Activated CD8-positive, alpha-beta T cell treated with anti-CD3 and anti-CD28 coated beads, Interleukin-2, amount 10 ng/mL, durations not matched to agents 7 days and 5 days (primary cell): ENCODE results near the gene SYNE1. TPM values are rescaled to one million over a fixed set of nuclear protein-coding genes. Genes with fewer than 3 reads are reported as not detected.

ENCODE experiments used
- ATAC-seq: fragments of 150-1000 bp; cut with Tn5 transposase; one replicate; pipeline ENCODE4 v1.10.0; 2021; ENCODE audit warnings: moderate library complexity
- CTCF ChIA-PET: fragments of 350-600 bp; sonication (Branson Sonifier 250); formaldehyde crosslinking; loops from one replicate; lab custom pipeline; 2021; ENCODE audit warnings: antibody characterized with exemption; lab: Charles Lee
- POLR2A ChIA-PET: fragments of 350-600 bp; sonication (Branson Sonifier 250); formaldehyde crosslinking; loops from one replicate; lab custom pipeline; 2021; ENCODE audit warnings: antibody characterized with exemption; lab: Charles Lee
- DNase-seq: peaks from one replicate; pipeline ENCODE4 v3.0.0-alpha.2; 2020
- H3K27ac Mint-ChIP-seq: one replicate; pipeline ENCODE4 v1.8.0; 2021; ENCODE audit warnings: mild to moderate bottlenecking, mixed read lengths
- H3K27me3 Mint-ChIP-seq: one replicate; pipeline ENCODE4 v1.8.0; 2021; ENCODE audit warnings: low read depth, mixed read lengths
- H3K36me3 Mint-ChIP-seq: one replicate; pipeline ENCODE4 v1.8.0; 2021; ENCODE audit warnings: low read depth, mixed read lengths
- H3K4me1 Mint-ChIP-seq: one replicate; pipeline ENCODE4 v1.8.0; 2021; ENCODE audit warnings: low read depth, mixed read lengths
- H3K4me3 Mint-ChIP-seq: one replicate; pipeline ENCODE4 v1.8.0; 2021; ENCODE audit warnings: mild to moderate bottlenecking, mixed read lengths
- H3K9me3 Mint-ChIP-seq: one replicate; pipeline ENCODE4 v1.8.0; 2022; ENCODE audit warnings: mixed read lengths; ENCODE audit not compliant: insufficient read depth
- total RNA-seq, 2 experiments: library from RNA; stranded (reverse); gene quantifications; one replicate each; pipeline ENCODE4 v1.2.3, GENCODE V29; 2021

Gene SYNE1
- total RNA-seq, 2 experiments from 2014 or later: 57.0 to 63.8 TPM

DNA sequence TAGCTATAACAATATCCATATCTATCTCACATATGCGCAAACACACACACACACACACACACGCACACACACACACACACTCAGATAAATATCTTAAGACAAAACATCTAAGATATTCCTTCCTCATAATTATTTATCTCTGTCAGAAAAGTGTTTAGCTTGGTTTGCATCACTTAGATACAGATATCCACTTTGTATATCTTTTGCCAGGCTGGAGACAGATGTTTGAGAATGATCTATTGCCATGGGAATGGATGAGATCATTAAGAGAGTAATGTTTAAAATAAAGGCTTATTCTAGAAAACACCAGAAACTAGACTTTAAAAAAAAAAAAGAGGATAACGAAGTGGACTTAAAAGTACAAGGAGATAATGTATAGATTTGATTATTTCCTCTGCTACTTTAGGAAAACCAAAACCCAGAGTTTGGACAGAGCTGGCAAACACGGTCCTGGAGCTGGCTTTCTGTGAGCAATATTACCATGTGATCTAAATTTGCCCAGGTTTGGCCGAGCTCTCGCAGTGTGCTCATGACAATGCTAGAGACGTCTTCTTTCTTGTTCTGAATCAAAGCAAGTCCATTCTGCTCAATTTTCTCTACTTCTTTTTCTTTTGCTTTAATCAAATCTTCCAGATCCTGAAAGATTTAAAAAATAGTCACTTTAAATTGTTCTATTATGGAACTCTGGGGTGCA, 411.8 kb downstream of the SYNE1 start:
- POLR2A ChIA-PET: no interaction called here
- no peak overlapping the region for H3K4me3 Mint-ChIP-seq
- ATAC-seq: no peak

DNA sequence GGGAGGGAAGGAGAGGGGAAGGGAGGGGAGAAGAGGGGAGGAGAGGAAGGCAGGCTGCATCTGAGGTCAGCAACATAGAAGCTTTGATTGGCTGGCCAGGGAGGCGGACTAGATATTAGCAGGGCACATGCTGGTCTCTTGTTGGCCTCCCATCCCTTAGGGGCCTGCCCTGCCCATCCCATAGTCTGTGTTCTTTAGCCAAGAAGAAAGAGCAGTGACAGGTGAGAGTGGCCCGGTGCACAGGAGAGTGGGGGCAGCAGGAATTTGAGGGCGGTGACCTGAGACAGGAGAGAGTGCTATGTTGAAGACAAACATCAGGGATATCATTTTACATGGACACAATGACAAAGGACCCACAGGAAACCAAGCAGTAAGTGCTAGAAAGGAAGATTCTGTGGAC, 413.5 kb downstream of the SYNE1 start:
- ChIA-PET CTCF (no interaction called here), POLR2A (no interaction called here)
- no peaks in the 10 kb centered on the region for H3K4me1 Mint-ChIP-seq
- DNase-seq (no peak), ATAC-seq (no peak)
- H3K27ac Mint-ChIP-seq: no peak overlapping the region
- H3K4me3 Mint-ChIP-seq: no peak overlapping the region
- no peaks in the 10 kb centered on the region for H3K27me3 Mint-ChIP-seq
- H3K9me3 Mint-ChIP-seq: peaks cover 14% of the 10 kb centered on the region
- H3K36me3 Mint-ChIP-seq: peaks cover 64% of the 10 kb centered on the region

More for the DNA sequence above, 411.8 kb downstream of the SYNE1 start:
- CTCF ChIA-PET: interaction anchor here (0.8 to 1.6 kb wide), 4 partner anchors 19 to 113 kb away, joined by 3 read pairs; no protein-coding TSS in a partner anchor
- peaks cover 14% of the 10 kb centered on the region for H3K9me3 Mint-ChIP-seq
- H3K27me3 Mint-ChIP-seq: no peaks in the 10 kb centered on the region
- H3K36me3 Mint-ChIP-seq: peaks cover 58% of the 10 kb centered on the region
- H3K27ac Mint-ChIP-seq: no peak overlapping the region
- no peaks in the 10 kb centered on the region for H3K4me1 Mint-ChIP-seq
- no peak for DNase-seq

DNA sequence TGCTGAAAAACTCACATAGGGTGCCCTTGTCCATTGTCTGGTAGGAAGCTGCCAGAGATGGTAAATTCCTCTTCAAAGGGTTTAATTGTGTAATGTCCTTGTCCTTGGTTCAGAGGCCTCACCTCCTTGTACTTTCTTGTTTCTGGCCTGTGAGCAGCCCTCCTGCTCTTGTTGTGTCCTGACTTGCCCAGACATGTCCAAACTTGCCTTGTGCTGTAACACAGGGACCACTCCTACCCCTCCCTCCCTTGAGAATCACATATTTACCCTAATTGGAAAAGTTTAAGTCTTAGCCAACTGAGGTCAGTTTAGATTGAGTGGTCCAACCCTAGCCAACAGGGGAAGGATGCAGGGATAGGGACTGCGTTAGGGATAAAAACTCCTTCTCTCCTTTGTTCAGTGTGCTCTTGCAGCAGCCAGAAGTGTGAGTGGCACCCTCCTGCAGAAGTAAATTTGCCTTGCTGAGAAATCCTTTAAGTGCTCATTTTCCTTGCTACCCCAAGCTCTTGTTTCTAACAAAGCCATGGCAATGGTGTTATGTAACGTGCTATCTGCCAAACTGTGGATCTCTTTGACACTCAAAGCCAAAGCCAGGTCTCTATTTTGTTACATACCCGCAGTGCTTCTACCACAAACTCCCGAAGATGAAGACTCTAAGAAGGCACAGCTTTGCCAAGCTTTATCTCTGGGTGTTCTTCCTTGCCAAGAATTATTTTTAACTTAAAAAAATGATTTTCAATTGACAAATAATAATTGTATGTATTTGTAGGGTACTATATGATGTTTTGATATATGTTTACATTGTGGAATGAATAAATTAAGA, 415.1 kb downstream of the SYNE1 start:
- H3K4me1 Mint-ChIP-seq: no peaks in the 10 kb centered on the region
- peaks cover 14% of the 10 kb centered on the region for H3K9me3 Mint-ChIP-seq
- no peak overlapping the region for H3K4me3 Mint-ChIP-seq
- no peak for ATAC-seq
- CTCF ChIA-PET: no interaction called here
- POLR2A ChIA-PET: no interaction called here
- H3K27ac Mint-ChIP-seq: no peak overlapping the region
- no peaks in the 10 kb centered on the region for H3K27me3 Mint-ChIP-seq
- H3K36me3 Mint-ChIP-seq: peaks cover 67% of the 10 kb centered on the region
- DNase-seq: no peak

DNA sequence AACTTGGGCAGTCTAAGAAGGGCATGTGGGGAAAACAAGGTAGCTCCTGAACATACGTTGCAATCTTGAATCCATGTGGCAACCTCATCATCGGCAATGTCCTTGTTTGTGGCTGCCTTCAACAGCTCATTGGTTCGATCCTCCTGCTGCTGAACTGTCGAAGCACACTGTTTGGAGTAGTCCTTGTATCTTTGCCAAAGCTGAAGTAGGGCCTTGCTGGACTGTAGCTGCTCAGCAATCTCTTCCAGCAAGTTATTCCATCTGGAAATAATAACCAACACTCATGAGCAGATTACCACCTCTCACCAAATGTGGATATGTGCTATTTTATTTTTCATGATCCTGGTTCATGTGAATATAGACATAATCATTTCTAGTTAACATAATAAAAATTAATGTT, 416.4 kb downstream of the SYNE1 start:
- Mint-ChIP-seq H3K9me3 (peaks cover 14% of the 10 kb centered on the region), H3K27ac (no peak overlapping the region), H3K4me3 (no peak overlapping the region), H3K4me1 (no peaks in the 10 kb centered on the region), H3K27me3 (no peaks in the 10 kb centered on the region), H3K36me3 (peaks cover 69% of the 10 kb centered on the region)
- ChIA-PET CTCF (interaction anchor here (0.5 to 1.2 kb wide), 3 partner anchors 11 to 1263 kb away, joined by 3 to 4 read pairs (median 3); no protein-coding TSS in a partner anchor), POLR2A (no interaction called here)
- DNase-seq (no peak), ATAC-seq (no peak)

DNA sequence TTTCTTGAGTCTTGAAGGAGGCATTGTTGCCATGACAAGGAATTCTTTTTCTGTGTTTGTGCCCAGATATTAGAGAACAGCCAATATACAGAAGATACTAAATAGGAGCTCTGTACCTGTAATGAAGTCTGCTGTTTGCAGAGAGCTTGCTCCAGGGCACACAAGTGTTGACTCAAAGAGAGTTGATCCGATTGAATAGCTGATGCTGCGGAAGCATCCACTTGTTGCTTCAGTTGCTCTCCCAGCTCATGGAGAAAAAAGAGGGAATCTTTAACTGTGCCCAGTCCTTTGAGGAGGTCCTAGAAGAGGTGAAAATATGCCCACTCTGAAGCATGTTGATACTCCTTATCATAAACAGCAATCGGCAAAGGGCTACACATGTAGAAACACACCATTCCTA, 418.3 kb downstream of the SYNE1 start:
- Mint-ChIP-seq H3K4me1 (no peaks in the 10 kb centered on the region), H3K27ac (no peak overlapping the region), H3K36me3 (peaks cover 57% of the 10 kb centered on the region), H3K4me3 (no peak overlapping the region), H3K9me3 (peaks cover 14% of the 10 kb centered on the region), H3K27me3 (no peaks in the 10 kb centered on the region)
- ChIA-PET CTCF (interaction anchor here (1.6 kb wide), 1 partner anchor 13 kb away, joined by 3 read pairs; no protein-coding TSS in a partner anchor), POLR2A (no interaction called here)
- no peak for DNase-seq
- ATAC-seq: no peak

DNA sequence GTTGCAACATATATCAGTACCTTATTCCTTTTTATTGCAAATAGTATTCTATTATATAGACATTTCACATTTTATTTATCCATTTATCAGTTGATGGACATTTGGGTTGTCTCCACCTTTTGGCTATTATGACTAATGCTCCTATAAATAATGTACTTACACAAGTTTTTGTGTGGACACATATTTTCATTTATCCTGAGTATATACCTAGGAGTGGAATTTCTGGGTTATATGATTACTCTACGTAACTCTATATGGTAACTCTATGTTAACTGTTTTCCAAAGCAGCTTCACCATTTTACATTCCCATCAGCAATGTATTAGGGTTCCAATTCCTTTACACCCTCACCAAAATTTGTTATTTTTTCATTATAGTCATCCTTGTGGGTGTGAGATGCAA, 424.7 kb downstream of the SYNE1 start:
- no peak overlapping the region for H3K4me3 Mint-ChIP-seq
- H3K27me3 Mint-ChIP-seq: no peaks in the 10 kb centered on the region
- DNase-seq (no peak), ATAC-seq (no peak)
- POLR2A ChIA-PET: no interaction called here
- peaks cover 29% of the 10 kb centered on the region for H3K36me3 Mint-ChIP-seq
- no peaks in the 10 kb centered on the region for H3K4me1 Mint-ChIP-seq
- no peak overlapping the region for H3K27ac Mint-ChIP-seq
- H3K9me3 Mint-ChIP-seq: no peaks in the 10 kb centered on the region
- CTCF ChIA-PET: no interaction called here

DNA sequence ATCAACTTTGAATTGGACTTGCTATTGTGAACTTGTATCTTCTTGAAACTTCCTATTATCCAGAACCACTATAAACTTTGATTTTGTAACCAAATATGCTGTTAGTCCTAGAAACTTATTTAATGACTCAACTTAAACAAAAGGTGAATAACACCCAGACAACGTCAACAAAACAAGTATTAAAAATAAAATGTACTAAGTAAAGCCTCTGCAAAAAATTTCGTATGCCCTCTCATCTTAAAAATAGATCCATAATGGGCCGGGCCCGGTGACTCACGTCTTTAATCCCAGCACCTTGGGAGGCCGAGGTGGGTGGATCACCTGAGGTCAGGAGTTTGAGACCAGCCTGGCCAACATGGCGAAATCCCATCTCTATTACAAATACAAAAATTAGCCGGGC, 428.0 kb downstream of the SYNE1 start:
- no peaks in the 10 kb centered on the region for H3K9me3 Mint-ChIP-seq
- H3K36me3 Mint-ChIP-seq: peaks cover 41% of the 10 kb centered on the region
- CTCF ChIA-PET: no interaction called here

DNA sequence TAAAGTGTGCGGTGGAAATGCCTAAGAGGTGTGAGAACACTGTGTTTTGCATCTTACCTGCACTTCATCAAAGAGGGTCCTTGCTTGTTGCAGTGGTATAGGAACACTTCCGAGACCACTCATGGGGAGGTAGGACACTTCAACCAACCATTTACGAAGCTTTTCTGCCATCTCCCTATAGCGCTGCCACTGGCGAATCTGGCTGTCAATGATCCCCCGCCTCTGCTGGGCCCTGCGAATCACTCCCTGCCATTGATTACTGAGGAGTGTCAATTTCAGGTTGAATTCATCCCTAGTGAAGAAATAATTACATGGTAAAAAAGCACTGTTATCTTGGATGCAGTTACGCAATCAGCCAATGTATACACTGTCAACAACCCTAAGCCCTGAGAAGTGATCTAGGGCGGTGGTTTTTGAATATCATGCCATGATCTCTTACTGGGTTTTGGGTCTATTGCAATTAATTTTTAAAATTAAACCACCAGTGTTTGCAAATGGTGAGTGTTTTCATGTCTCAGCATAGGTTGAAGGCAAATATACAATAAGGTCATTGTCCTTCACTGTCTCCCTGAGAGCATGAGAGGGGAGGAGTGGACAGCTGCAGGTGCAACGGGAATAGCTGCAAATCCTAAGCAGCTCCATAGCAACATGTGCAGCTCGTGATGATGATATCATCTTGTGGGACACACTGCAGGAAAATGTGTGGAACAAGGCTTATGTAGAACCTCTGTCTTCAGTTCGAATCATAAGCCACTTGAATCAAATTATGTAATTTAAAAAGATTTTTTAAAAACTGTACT, 429.0 kb downstream of the SYNE1 start:
- CTCF ChIA-PET: interaction anchor here (1.6 kb wide), 1 partner anchor 59 kb away, joined by 6 read pairs; no protein-coding TSS in a partner anchor

More for the DNA sequence above, 428.0 kb downstream of the SYNE1 start:
- Mint-ChIP-seq H3K27me3 (no peaks in the 10 kb centered on the region), H3K27ac (no peak overlapping the region), H3K4me1 (no peaks in the 10 kb centered on the region), H3K4me3 (no peak overlapping the region)
- ATAC-seq (no peak), DNase-seq (no peak)
- POLR2A ChIA-PET: no interaction called here

DNA sequence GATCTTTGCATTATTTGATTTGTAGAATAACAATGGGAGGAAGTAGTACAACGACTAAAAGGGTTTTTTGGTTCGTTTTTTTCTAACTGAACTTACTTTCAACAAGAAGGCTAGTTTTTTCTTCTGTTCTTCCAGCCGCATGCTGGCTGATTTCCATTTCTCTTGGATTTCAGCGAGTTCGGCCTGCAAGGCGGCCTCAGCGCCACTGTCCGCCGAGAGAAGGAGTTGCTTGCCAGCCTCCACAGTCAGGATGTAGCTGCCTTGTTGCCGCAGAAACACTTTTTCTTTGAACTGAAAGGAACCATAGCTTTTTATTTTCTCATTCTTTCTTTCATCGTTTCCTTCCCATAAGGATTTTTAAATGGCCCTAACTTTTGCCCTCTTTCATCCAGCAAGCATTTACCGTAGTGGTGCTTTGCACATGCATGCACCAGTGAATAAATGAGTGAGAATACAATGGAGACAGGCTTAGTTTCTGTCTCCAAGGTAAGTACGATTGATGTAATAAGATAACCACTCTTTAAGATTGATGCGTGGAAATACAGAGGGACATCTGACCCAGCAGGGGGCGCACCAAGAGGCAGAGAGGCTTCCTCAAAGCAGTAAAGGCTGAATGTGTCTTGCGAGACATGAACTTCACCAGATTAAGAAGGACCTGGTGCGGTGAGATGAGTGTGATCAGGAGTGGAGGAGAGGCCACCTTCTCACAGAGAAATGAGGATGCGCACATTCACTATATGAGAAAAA, 430.9 kb downstream of the SYNE1 start:
- ChIA-PET POLR2A (no interaction called here), CTCF (interaction anchor here (0.6 to 1.6 kb wide), 6 partner anchors 9 to 61 kb away, joined by 3 to 6 read pairs (median 3); no protein-coding TSS in a partner anchor)
- Mint-ChIP-seq H3K27me3 (no peaks in the 10 kb centered on the region), H3K4me1 (no peaks in the 10 kb centered on the region), H3K9me3 (no peaks in the 10 kb centered on the region), H3K27ac (no peak overlapping the region), H3K4me3 (no peak overlapping the region), H3K36me3 (peaks cover 45% of the 10 kb centered on the region)
- DNase-seq: peak; percentile 56
- peak; percentile 47 for ATAC-seq

More for the DNA sequence above, 429.0 kb downstream of the SYNE1 start:
- POLR2A ChIA-PET: no interaction called here
- ATAC-seq (no peak), DNase-seq (no peak)
- Mint-ChIP-seq H3K4me3 (no peak overlapping the region), H3K27ac (no peak overlapping the region), H3K27me3 (no peaks in the 10 kb centered on the region), H3K9me3 (no peaks in the 10 kb centered on the region), H3K36me3 (peaks cover 41% of the 10 kb centered on the region), H3K4me1 (no peaks in the 10 kb centered on the region)

DNA sequence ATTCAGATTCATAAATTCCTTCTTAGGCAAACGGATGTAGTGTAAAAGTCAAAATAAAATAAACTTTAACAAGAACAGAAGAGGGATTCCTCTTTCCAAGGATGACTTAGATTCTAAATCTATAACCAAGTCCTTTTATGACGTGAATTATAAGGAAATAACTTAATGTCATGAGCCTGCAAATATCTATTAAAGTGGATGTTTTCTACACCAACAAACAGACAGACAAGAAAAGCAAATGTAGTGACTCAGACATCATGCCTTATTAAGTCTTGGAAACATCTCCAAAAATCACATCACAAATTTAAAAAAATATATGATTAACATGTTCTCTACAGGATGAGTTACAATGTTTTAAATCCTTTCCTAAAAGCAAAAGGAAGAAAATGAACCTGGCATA, 432.6 kb downstream of the SYNE1 start:
- Mint-ChIP-seq H3K27me3 (no peaks in the 10 kb centered on the region), H3K4me3 (no peak overlapping the region), H3K4me1 (peaks cover under 1% of the 10 kb centered on the region), H3K27ac (no peak overlapping the region), H3K9me3 (no peaks in the 10 kb centered on the region), H3K36me3 (peaks cover 49% of the 10 kb centered on the region)
- ATAC-seq (no peak), DNase-seq (no peak)
- ChIA-PET CTCF (no interaction called here), POLR2A (no interaction called here)

DNA sequence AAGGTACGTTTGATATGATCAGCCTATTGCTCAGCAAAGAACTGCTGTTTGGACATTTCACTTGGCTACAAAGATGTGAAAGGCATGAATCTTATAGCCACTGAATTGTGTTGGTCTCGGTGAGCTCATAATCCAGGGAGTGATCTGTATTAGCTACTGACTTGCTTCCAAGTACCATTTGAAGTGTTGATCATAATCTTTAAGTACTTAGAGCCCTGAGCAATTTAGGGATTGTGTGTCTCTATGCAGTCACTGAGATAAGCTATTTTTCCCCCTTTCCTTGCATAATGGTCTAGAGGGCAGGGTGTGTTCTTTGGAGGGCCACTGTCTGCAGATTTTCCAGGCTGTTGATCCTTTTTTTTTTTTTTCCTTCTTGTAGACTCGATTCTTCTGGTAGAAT, 436.0 kb downstream of the SYNE1 start:
- ChIA-PET POLR2A (no interaction called here), CTCF (interaction anchor here (0.9 to 1.5 kb wide), 2 partner anchors 14 to 16 kb away, joined by 3 read pairs; no protein-coding TSS in a partner anchor)
- H3K27ac Mint-ChIP-seq: no peak overlapping the region
- H3K36me3 Mint-ChIP-seq: peaks cover 53% of the 10 kb centered on the region
- ATAC-seq: no peak
- no peak overlapping the region for H3K4me3 Mint-ChIP-seq
- no peaks in the 10 kb centered on the region for H3K9me3 Mint-ChIP-seq
- H3K27me3 Mint-ChIP-seq: no peaks in the 10 kb centered on the region
- H3K4me1 Mint-ChIP-seq: peaks cover 6% of the 10 kb centered on the region
- no peak for DNase-seq
